Retinal pigment epithelial cell (primary cell): ENCODE data around the gene CENPU.
A peak's percentile ranks its signal among the peaks of the same experiment; 100 is the strongest.

Source experiments
- DNase-seq: peaks from one replicate; pipeline ENCODE4 v3.0.0-alpha.2; 2010; ENCODE audit warnings: low read depth
- H3K4me3 ChIP-seq: 2 replicates; pipeline ENCODE4 v1.5.1; 2011; ENCODE audit warnings: mild to moderate bottlenecking, low read length, control low read depth, moderate library complexity
- TF ChIP-seq, protein P1 (sequence below): conservative IDR thresholded peaks from 2 replicates; pipeline ENCODE4 v1.5.1; 2011; ENCODE audit warnings: low read depth, low read length, control low read depth, inconsistent platforms

The CENPU gene

GRCh38 chr4:184752496-184753275 is 18.8 kb upstream of the CENPU start:
- TF ChIP-seq, protein P1, sequence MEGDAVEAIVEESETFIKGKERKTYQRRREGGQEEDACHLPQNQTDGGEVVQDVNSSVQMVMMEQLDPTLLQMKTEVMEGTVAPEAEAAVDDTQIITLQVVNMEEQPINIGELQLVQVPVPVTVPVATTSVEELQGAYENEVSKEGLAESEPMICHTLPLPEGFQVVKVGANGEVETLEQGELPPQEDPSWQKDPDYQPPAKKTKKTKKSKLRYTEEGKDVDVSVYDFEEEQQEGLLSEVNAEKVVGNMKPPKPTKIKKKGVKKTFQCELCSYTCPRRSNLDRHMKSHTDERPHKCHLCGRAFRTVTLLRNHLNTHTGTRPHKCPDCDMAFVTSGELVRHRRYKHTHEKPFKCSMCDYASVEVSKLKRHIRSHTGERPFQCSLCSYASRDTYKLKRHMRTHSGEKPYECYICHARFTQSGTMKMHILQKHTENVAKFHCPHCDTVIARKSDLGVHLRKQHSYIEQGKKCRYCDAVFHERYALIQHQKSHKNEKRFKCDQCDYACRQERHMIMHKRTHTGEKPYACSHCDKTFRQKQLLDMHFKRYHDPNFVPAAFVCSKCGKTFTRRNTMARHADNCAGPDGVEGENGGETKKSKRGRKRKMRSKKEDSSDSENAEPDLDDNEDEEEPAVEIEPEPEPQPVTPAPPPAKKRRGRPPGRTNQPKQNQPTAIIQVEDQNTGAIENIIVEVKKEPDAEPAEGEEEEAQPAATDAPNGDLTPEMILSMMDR: no peak
- no peak overlapping the region for H3K4me3 ChIP-seq
- DNase-seq: no peak

DNA sequence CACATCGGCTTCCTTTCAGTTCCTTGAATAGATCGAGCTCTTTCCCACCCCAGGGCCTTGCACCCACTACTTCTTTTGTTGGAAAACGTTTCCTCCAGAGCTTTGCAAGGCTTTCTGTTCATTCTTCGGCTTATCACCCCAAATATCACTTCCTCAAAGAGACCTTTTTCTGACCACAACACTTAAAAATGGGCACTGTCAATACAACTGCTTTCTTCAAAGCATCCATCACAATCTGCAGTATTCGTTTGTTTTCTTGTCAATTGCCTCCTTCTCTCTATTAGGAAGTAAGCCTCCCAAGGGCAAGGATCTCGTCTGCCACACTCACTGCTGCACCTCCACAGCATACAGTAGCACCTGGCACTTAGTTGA is 17.7 kb upstream of the CENPU start:
- no peak for DNase-seq
- TF ChIP-seq, protein P1: no peak
- H3K4me3 ChIP-seq: no peak overlapping the region

GRCh38 chr4:184750926-184751584 is 17.2 kb upstream of the CENPU start:
- H3K4me3 ChIP-seq: no peak overlapping the region
- DNase-seq: no peak
- TF ChIP-seq, protein P1: no peak

DNA sequence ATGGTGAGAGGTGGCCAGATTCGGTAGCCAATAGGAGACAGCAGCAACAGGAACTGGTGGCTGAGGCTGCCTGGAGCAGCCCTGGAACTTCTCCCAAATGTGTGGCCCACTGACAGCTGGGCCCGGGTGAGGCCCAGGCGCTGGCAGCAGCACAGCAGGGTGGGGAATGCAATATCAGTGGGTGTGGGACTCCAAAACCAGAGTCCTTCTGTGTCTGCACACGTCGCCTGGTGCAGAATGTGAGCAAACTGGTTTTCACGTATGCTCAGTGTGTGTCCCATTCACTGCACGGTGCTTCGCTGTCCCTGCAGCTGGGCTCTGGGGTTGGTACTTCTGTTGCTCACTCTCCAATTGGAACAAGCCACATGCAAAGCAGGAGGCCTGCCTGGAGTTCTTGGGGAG is 14.4 kb upstream of the CENPU start:
- TF ChIP-seq, protein P1: no peak
- H3K4me3 ChIP-seq: no peak overlapping the region
- no peak for DNase-seq

GRCh38 chr4:184747034-184747830 is 13.3 kb upstream of the CENPU start:
- no peak for DNase-seq
- TF ChIP-seq, protein P1: no peak
- H3K4me3 ChIP-seq: no peak overlapping the region

- H3K4me3 ChIP-seq: no peak overlapping the region
- DNase-seq: peak; percentile 98
- TF ChIP-seq, protein P1: peak; percentile 85
These were observed 12.2 kb upstream of the CENPU start for GRCh38 chr4:184745831-184746795.
